ENCODE measurements around the gene SELENOS. TPM values are rescaled to one million over a fixed set of nuclear protein-coding genes. Genes with fewer than 3 reads are reported as not detected.

The SELENOS gene
- total and polyA plus RNA-seq, 12 donors, result 28.4 to 192 (median 43.2) TPM

- no peak for DNase-seq
- WGBS, 2 donors, result 54 to 64% methylated on average over 5 of the region's 5 CpGs
- peak in 7 of 8 donors; percentile 47 to 82 (median 66) for ATAC-seq
- Histone ChIP-seq H3K27me3 (no peaks in the 10 kb centered on the region), H3K27ac (peak overlapping the region in 5 of 10 donors; percentile 9 to 80 (median 18)), H3K4me3 (no peak overlapping the region), H3K36me3 (peaks cover 0 to 27% (median 0%) of the 10 kb centered on the region in 9 donors), H3K4me1 (peaks cover 6 to 99% (median 60%) of the 10 kb centered on the region in 9 donors), H3K9me3 (no peaks in the 10 kb centered on the region)
- no peak for TF ChIP-seq CTCF (IDR thresholded peaks at IDR 0.05)
- intact Hi-C loops (cut with DNase I), result loop anchor here in 6 of 10 donors (5.0 to 10.0 kb wide), 6 partner anchors 33 to 148 kb away; no protein-coding TSS in a partner anchor
Measured at GRCh38 chr15:101240358-101240757, 36.9 kb downstream of the SELENOS start.

- intact Hi-C loops (cut with DNase I), result loop anchor here in 6 of 10 donors (5.0 to 10.0 kb wide), 6 partner anchors 32 to 147 kb away; no protein-coding TSS in a partner anchor
- no peak for TF ChIP-seq CTCF (IDR thresholded peaks at IDR 0.05)
- Histone ChIP-seq H3K36me3 (peaks cover 0 to 33% (median 4%) of the 10 kb centered on the region in 9 donors), H3K27me3 (no peaks in the 10 kb centered on the region), H3K4me1 (peaks cover 6 to 95% (median 55%) of the 10 kb centered on the region in 9 donors), H3K4me3 (no peak overlapping the region), H3K9me3 (no peaks in the 10 kb centered on the region), H3K27ac (peak overlapping the region in 5 of 10 donors; percentile 9 to 80 (median 28))
- WGBS, 2 donors, result 69 to 71% methylated on average over 6 of the region's 6 CpGs
- DNase-seq (no peak), ATAC-seq (no peak)
Measured at GRCh38 chr15:101239724-101240136, 37.6 kb downstream of the SELENOS start.

GRCh38 chr15:101237251-101237650, 40.0 kb downstream of the SELENOS start:
- DNase-seq, result no peak
- intact Hi-C loops (cut with DNase I), result no loop called here

GRCh38 chr15:101233651-101234280, 43.5 kb downstream of the SELENOS start:
- H3K4me3 ChIP-seq, result no peak overlapping the region
- H3K36me3 ChIP-seq, result peaks cover 0 to 69% (median 6%) of the 10 kb centered on the region in 9 donors
- DNase-seq (no peak), ATAC-seq (no peak)
- H3K27ac ChIP-seq, result peak overlapping the region in 1 of 10 donors; percentile 32
- no peaks in the 10 kb centered on the region for H3K27me3 ChIP-seq
- intact Hi-C loops (cut with DNase I), result loop anchor here in 1 of 10 donors (5.0 kb wide), 1 partner anchor 51 kb away; no protein-coding TSS in a partner anchor
- peaks cover 4 to 68% (median 17%) of the 10 kb centered on the region in 9 donors for H3K4me1 ChIP-seq
- H3K9me3 ChIP-seq, result peaks cover 0 to 10% (median under 1%) of the 10 kb centered on the region in 11 donors
- 75 to 86% methylated on average over 5 of the region's 5 CpGs for WGBS, 2 donors
- TF ChIP-seq CTCF (IDR thresholded peaks at IDR 0.05), result no peak

More at GRCh38 chr15:101237251-101237650, 40.0 kb downstream of the SELENOS start:
- Histone ChIP-seq H3K27ac (peak overlapping the region in 1 of 10 donors; percentile 34), H3K36me3 (peaks cover 0 to 55% (median 6%) of the 10 kb centered on the region in 9 donors), H3K27me3 (no peaks in the 10 kb centered on the region), H3K4me3 (no peak overlapping the region), H3K9me3 (no peaks in the 10 kb centered on the region), H3K4me1 (peaks cover 4 to 93% (median 38%) of the 10 kb centered on the region in 9 donors)
- TF ChIP-seq CTCF (IDR thresholded peaks at IDR 0.05), result no peak
- peak in 2 of 8 donors; percentile 28 to 35 for ATAC-seq
- 86 to 88% methylated on average over 12 of the region's 12 CpGs for WGBS, 2 donors
